ENCODE results near the gene POPDC3. TPM values are rescaled to one million over a fixed set of nuclear protein-coding genes. Genes with fewer than 3 reads are reported as not detected.
"Not testable (repeated sequence)": the region's sequence is repeated elsewhere in the genome, so short reads cannot be mapped to it uniquely, and the experiment has no call there.

The POPDC3 gene
- 31.1 TPM for polyA plus RNA-seq (2012; ENCODE audit: insufficient read depth, insufficient read length, low read depth)

GRCh38 chr6:105179244-105180065, at the start of gene POPDC3:
Gene POPDC3, minus strand, starts transcription at chr6:105180014. Its CDS starts 18,105 bp downstream, at chr6:105161909.
- Histone ChIP-seq H3K36me3 (no peaks in the 10 kb centered on the region), H3K4me1 (peaks cover 3% of the 10 kb centered on the region), H3K9me3 (no peaks in the 10 kb centered on the region), H3K27me3 (no peaks in the 10 kb centered on the region), H3K4me3 (ENCODE audit: low read depth, low read length) (peak within 1 kb of the TSS; percentile 77)
- DNase-seq: peak; percentile 68
- no peak; the same call in 1 of the 2 replicates for TF ChIP-seq CTCF (IDR thresholded peaks at IDR 0.05; ENCODE audit: low read depth, low read length)

GRCh38 chr6:105227295-105227767, 47.5 kb upstream of the POPDC3 start:
- H3K27me3 ChIP-seq: no peaks in the 10 kb centered on the region
- H3K9me3 ChIP-seq: no peaks in the 10 kb centered on the region
- no peak for DNase-seq
- no peak for TF ChIP-seq CTCF (IDR thresholded peaks at IDR 0.05; ENCODE audit: low read depth, low read length)
- H3K36me3 ChIP-seq: no peaks in the 10 kb centered on the region
- H3K4me1 ChIP-seq: peaks cover 5% of the 10 kb centered on the region
- H3K4me3 ChIP-seq (ENCODE audit: low read depth, low read length): peak overlapping the region; percentile 18; the same call in 1 of the 2 replicates

GRCh38 chr6:105226598-105227294, 46.9 kb upstream of the POPDC3 start:
- no peaks in the 10 kb centered on the region for H3K27me3 ChIP-seq
- H3K4me1 ChIP-seq: peaks cover 5% of the 10 kb centered on the region
- H3K9me3 ChIP-seq: no peaks in the 10 kb centered on the region
- H3K4me3 ChIP-seq (ENCODE audit: low read depth, low read length): peak overlapping the region; percentile 18; the same call in 1 of the 2 replicates
- H3K36me3 ChIP-seq: no peaks in the 10 kb centered on the region
- peak; percentile 48 for DNase-seq
- TF ChIP-seq CTCF (IDR thresholded peaks at IDR 0.05; ENCODE audit: low read depth, low read length): no peak

- Histone ChIP-seq H3K27me3 (no peaks in the 10 kb centered on the region), H3K36me3 (no peaks in the 10 kb centered on the region), H3K4me3 (ENCODE audit: low read depth, low read length) (no peak overlapping the region), H3K4me1 (peaks cover 5% of the 10 kb centered on the region), H3K9me3 (no peaks in the 10 kb centered on the region)
- no peak for TF ChIP-seq CTCF (IDR thresholded peaks at IDR 0.05; ENCODE audit: low read depth, low read length)
- no peak for DNase-seq
Observed at GRCh38 chr6:105223242-105223641, 43.4 kb upstream of the POPDC3 start.

GRCh38 chr6:105221219-105221618, 41.4 kb upstream of the POPDC3 start:
- not testable (repeated sequence) for H3K27me3 ChIP-seq; H3K4me3 ChIP-seq (ENCODE audit: low read depth, low read length); H3K36me3 ChIP-seq; H3K9me3 ChIP-seq; H3K4me1 ChIP-seq; DNase-seq

- no peak for TF ChIP-seq CTCF (IDR thresholded peaks at IDR 0.05; ENCODE audit: low read depth, low read length)
- H3K9me3 ChIP-seq: no peaks in the 10 kb centered on the region
- no peak for DNase-seq
- H3K36me3 ChIP-seq: no peaks in the 10 kb centered on the region
- no peak overlapping the region for H3K4me3 ChIP-seq (ENCODE audit: low read depth, low read length)
- H3K27me3 ChIP-seq: no peaks in the 10 kb centered on the region
- H3K4me1 ChIP-seq: peaks cover 6% of the 10 kb centered on the region
Observed at GRCh38 chr6:105220186-105220585, 40.4 kb upstream of the POPDC3 start.

- peaks cover 10% of the 10 kb centered on the region for H3K4me1 ChIP-seq
- not testable (repeated sequence) for H3K36me3 ChIP-seq; H3K4me3 ChIP-seq (ENCODE audit: low read depth, low read length)
Observed at GRCh38 chr6:105219218-105219617, 39.4 kb upstream of the POPDC3 start.

More at GRCh38 chr6:105219218-105219617, 39.4 kb upstream of the POPDC3 start:
- DNase-seq, H3K27me3 ChIP-seq, H3K9me3 ChIP-seq: not testable (repeated sequence)

Measured in BE2C (cell line).